Upper lobe of left lung (tissue), 4 donors: ENCODE data around the gene ATXN1.

Experiments used
- EP300 ChIP-seq, 4 donors: sonication (generic); formaldehyde crosslinking; IDR thresholded peaks; one replicate each; pipeline ENCODE4 v1.5.1; 2017; ENCODE audit warnings: antibody characterized with exemption in 4 of 4, control low read depth in 2 of 4
- POLR2A ChIP-seq, 4 donors: fragments of 450-650 bp; IDR thresholded peaks; one replicate each; pipeline ENCODE4 v1.5.1; 2016 to 2017; ENCODE audit warnings: antibody characterized with exemption in 4 of 4, mild to moderate bottlenecking in 2 of 4
- POLR2AphosphoS5 ChIP-seq, 2 donors: sonication (generic); formaldehyde crosslinking; IDR thresholded peaks; one replicate each; pipeline ENCODE4 v1.5.1; 2017; ENCODE audit warnings: antibody characterized with exemption in 2 of 2
- TF ChIP-seq, protein P1 (sequence below), 6 experiments: fragments of 450-650 bp in 4 of 6; fragments of 200-600 bp in 2 of 6; sonication (generic) in 2 of 6; IDR thresholded peaks; one replicate each; pipeline ENCODE4 v1.5.1; 2016 to 2019; ENCODE audit warnings: antibody characterized with exemption in 6 of 6

DNA sequence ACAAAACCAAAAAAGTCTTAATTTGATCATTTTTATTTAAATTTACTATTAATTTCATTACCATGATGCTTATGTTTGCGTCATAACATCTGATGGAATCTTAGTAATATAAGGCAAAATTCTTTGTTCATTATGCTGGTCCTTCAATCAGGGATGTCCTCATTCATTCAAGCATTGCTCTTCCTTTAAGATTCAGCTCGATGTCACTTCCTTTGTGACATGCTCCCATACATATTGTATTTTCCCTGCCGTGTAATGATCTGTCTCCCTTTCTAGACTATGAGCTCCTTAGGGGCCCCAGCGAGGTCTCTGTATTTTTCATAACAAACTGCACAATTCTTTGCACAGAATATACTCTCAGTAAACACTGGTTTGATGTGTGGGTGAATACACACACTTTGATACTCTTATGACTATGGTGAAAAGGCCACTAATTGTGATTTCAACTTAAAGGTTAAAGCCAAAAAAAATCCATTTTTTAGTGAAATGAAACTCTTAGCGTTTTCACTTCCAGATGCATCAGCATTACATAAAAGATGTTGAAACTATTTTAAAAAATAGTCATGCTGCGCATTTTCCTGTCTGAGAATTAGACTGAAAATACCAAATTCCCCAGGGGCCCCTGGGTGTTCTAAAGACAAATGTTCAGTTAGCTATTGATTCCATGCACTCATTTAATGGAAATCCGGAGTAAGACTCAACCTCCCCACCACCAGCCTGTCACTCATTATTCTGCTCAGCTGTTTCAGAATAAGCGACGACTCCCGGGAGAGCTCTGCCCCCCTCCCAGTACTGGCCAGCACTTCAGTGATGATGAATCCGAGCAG lies 169.7 kb downstream of the ATXN1 start:
- TF ChIP-seq, protein P1, sequence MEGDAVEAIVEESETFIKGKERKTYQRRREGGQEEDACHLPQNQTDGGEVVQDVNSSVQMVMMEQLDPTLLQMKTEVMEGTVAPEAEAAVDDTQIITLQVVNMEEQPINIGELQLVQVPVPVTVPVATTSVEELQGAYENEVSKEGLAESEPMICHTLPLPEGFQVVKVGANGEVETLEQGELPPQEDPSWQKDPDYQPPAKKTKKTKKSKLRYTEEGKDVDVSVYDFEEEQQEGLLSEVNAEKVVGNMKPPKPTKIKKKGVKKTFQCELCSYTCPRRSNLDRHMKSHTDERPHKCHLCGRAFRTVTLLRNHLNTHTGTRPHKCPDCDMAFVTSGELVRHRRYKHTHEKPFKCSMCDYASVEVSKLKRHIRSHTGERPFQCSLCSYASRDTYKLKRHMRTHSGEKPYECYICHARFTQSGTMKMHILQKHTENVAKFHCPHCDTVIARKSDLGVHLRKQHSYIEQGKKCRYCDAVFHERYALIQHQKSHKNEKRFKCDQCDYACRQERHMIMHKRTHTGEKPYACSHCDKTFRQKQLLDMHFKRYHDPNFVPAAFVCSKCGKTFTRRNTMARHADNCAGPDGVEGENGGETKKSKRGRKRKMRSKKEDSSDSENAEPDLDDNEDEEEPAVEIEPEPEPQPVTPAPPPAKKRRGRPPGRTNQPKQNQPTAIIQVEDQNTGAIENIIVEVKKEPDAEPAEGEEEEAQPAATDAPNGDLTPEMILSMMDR (IDR thresholded peaks at IDR 0.05): no peak
- TF ChIP-seq POLR2AphosphoS5 (IDR thresholded peaks at IDR 0.05): no peak
- TF ChIP-seq POLR2A (IDR thresholded peaks at IDR 0.05): no peak
- TF ChIP-seq EP300 (IDR thresholded peaks at IDR 0.05): no peak
